HepG2 (cell line): ENCODE results near the gene PKP3. TPM values are rescaled to one million over a fixed set of nuclear protein-coding genes. Genes with fewer than 3 reads are reported as not detected.

Experiments used
- ATAC-seq: fragments of 200-7000 bp; cut with Tn5 transposase; 3 replicates; pipeline ENCODE4 v1.9.1; 2020; ENCODE audit warnings: mild to moderate bottlenecking, moderate library complexity
- BruUV-seq: library from RNA; stranded (reverse); fragments of 400-500 nt; replicated peaks from 2 replicates; lab custom pipeline; 2021; lab: Mats Ljungman, UMichigan
- CTCF ChIA-PET: fragments of 300-600 bp; formaldehyde crosslinking; extraction: SDS; loops from one replicate; lab custom pipeline; 2021; ENCODE audit warnings: low total read pairs, inconsistent platforms, low intra/inter-chr PET ratio; lab: Yijun Ruan, JAX
- POLR2A ChIA-PET: fragments of 350-600 bp; sonication (Branson Sonifier 250); formaldehyde crosslinking; loops from one replicate; lab custom pipeline; 2020; ENCODE audit warnings: antibody characterized with exemption, inconsistent platforms; lab: Yijun Ruan, JAX
- DNase-seq: peaks from one replicate; pipeline ENCODE4 v3.0.0-alpha.2; 2015; ENCODE audit warnings: low spot score
- FAIRE-seq: peaks from 3 replicates; lab custom pipeline; 2011; peaks lifted over from hg19 to GRCh38; lab: Jason Lieb, UNC
- H2AFZ ChIP-seq: one replicate; pipeline ENCODE4 v1.6.1; 2011; ENCODE audit warnings: low read length, inconsistent platforms
- H3K27ac ChIP-seq: fragments of 300-600 bp; 3 replicates; pipeline ENCODE4 v1.8.0; 2011; ENCODE audit warnings: mixed run types, mild to moderate bottlenecking, mixed read lengths, low read length, inconsistent platforms; ENCODE audit not compliant: insufficient read depth; ENCODE audit errors: extremely low read length
- H3K27me3 ChIP-seq, 2 experiments: fragments of 200-600 bp in 1 of 2; 2 replicates in 1 of 2; 3 replicates in 1 of 2; pipeline versions ENCODE4 v1.6.0 to v1.8.0; 2011; ENCODE audit warnings: low read length in 2 of 2, mild to moderate bottlenecking in 2 of 2, moderate library complexity in 2 of 2, inconsistent platforms in 1 of 2; ENCODE audit not compliant: insufficient read depth in 2 of 2, control insufficient read depth in 1 of 2
- H3K36me3 ChIP-seq, 2 experiments: fragments of 200-600 bp in 1 of 2; replicated peaks in 1 of 2; 2 replicates in 1 of 2; 3 replicates in 1 of 2; pipeline versions ENCODE4 v1.5.1 to v1.8.0; 2011; ENCODE audit warnings: low read length in 2 of 2, inconsistent platforms in 1 of 2; ENCODE audit not compliant: insufficient read depth in 2 of 2, control insufficient read depth in 1 of 2
- H3K4me1 ChIP-seq: 2 replicates; pipeline ENCODE4 v1.5.1; 2012; ENCODE audit warnings: low read length, inconsistent platforms; ENCODE audit not compliant: insufficient read depth
- H3K4me2 ChIP-seq: 2 replicates; pipeline ENCODE4 v1.6.0; 2011; ENCODE audit warnings: low read depth, low read length, inconsistent platforms
- H3K4me3 ChIP-seq, 3 experiments: fragments of 200-600 bp in 1 of 3; sonication (generic), shearing (Covaris generic) in 1 of 3; replicated peaks in 1 of 3; 2 replicates each; pipeline ENCODE4 v1.5.1; 2011 to 2016; ENCODE audit warnings: low read length in 3 of 3, inconsistent platforms in 2 of 3, low read depth in 2 of 3, mild to moderate bottlenecking in 2 of 3, control low read depth in 1 of 3, mixed read lengths in 1 of 3; ENCODE audit not compliant: insufficient read depth in 1 of 3
- H3K79me2 ChIP-seq: one replicate; pipeline ENCODE4 v1.6.1; 2011; ENCODE audit warnings: low read length, inconsistent platforms; ENCODE audit not compliant: insufficient read depth
- H3K9ac ChIP-seq: 2 replicates; pipeline ENCODE4 v1.6.0; 2011; ENCODE audit warnings: mild to moderate bottlenecking, low read depth, low read length, inconsistent platforms; ENCODE audit not compliant: insufficient read depth
- H3K9me3 ChIP-seq: 2 replicates; pipeline ENCODE4 v1.5.1; 2012; ENCODE audit warnings: mild to moderate bottlenecking, low read length
- H4K20me1 ChIP-seq: 2 replicates; pipeline ENCODE4 v1.6.0; 2011; ENCODE audit warnings: inconsistent platforms, mild to moderate bottlenecking, low read length, moderate library complexity; ENCODE audit not compliant: insufficient read depth
- MTF2 ChIP-seq: sonication (generic); formaldehyde crosslinking; IDR thresholded peaks from 2 replicates; pipeline ENCODE4 v1.5.0; 2020; ENCODE audit warnings: missing genetic modification reagents, borderline replicate concordance
- RBFOX2 ChIP-seq: fragments of 200-400 bp; formaldehyde crosslinking; IDR thresholded peaks from 2 replicates; pipeline ENCODE4 v1.6.1; 2017; ENCODE audit warnings: low read depth, mild to moderate bottlenecking, low read length
- ZNF253 ChIP-seq: sonication (generic); formaldehyde crosslinking; IDR thresholded peaks from 2 replicates; pipeline ENCODE4 v1.8.0; 2022; ENCODE audit warnings: mild to moderate bottlenecking, missing genetic modification reagents, borderline replicate concordance
- ZNF556 ChIP-seq: sonication (generic); formaldehyde crosslinking; IDR thresholded peaks from 2 replicates; pipeline ENCODE4 v1.4.0; 2020; ENCODE audit warnings: mild to moderate bottlenecking, missing genetic modification reagents, borderline replicate concordance
- WGBS: methylation state at CpG from one replicate; pipeline ENCODE4 v1.1.6; 2017; ENCODE audit warnings: low lambda C conversion rate; 5-methylcytosine and 5-hydroxymethylcytosine counted together
- in situ Hi-C: cut with HindIII; loops from 2 replicates; pipeline ENCODE4 v1.10.0; 2017; ENCODE audit warnings: low pct_unique_long_range_greater_than_20kb; ENCODE audit not compliant: extremely low pct_ligation_motif_present
- intact Hi-C: fragments of 100-400 bp; cut with micrococcal nuclease; formaldehyde crosslinking; loops from one replicate; pipeline ENCODE4 v1.10.0; 2022; ENCODE audit not compliant: unreplicated experiment
- polyA plus RNA-seq, 8 experiments: library from polyadenylated mRNA; depleted of rRNA in 3 of 8; stranded (reverse) in 7 of 8; unstranded in 1 of 8; fragments of >200 nt; fragmentation: Illumina TruSeq in 4 of 8; extraction: Trizol in 4 of 8; gene quantifications; 2 replicates each; pipeline versions ENCODE4 v1.2.1 to v1.2.3, GENCODE V29; 2011 to 2016; ENCODE audit warnings: low read depth in 4 of 8, missing spikeins in 1 of 8, mixed read lengths in 1 of 8; ENCODE audit not compliant: insufficient read depth in 1 of 8
- total RNA-seq, 5 experiments: library from RNA; depleted of rRNA; stranded (reverse); fragments of >200 nt; fragmentation: Illumina TruSeq; extraction: Trizol; gene quantifications; 2 replicates each; pipeline ENCODE4 v1.2.3, GENCODE V29; 2016; ENCODE audit warnings: low read depth in 1 of 5
- TF ChIP-seq, protein P1 (sequence below): sonication (generic); formaldehyde crosslinking; IDR thresholded peaks from 2 replicates; pipeline ENCODE4 v1.4.0; 2020; ENCODE audit warnings: mild to moderate bottlenecking, missing genetic modification reagents

PKP3 gene
- total and polyA plus RNA-seq, 2 of the 13 experiments (the other 11 are each of a cell fraction or from before 2014, with no cell fraction given), result 18.0 to 28.7 TPM

- 99% methylated on average over 46 of the region's 70 CpGs for WGBS
- H3K79me2 ChIP-seq, result no peaks in the 10 kb centered on the region
- H3K9me3 ChIP-seq, result no peaks in the 10 kb centered on the region
- intact Hi-C loops, result no loop called here
- H3K9ac ChIP-seq, result no peak overlapping the region
- POLR2A ChIA-PET, result no interaction called here
- peaks cover 34% of the 10 kb centered on the region for H3K4me1 ChIP-seq
- TF ChIP-seq ZNF556 (CRISPR knock-in tag) (no peak), MTF2 (CRISPR knock-in tag) (no peak), RBFOX2 (peak; percentile 17; the same call in 1 of the 2 replicates), ZNF253 (CRISPR knock-in tag) (no peak)
- TF ChIP-seq, protein P1, sequence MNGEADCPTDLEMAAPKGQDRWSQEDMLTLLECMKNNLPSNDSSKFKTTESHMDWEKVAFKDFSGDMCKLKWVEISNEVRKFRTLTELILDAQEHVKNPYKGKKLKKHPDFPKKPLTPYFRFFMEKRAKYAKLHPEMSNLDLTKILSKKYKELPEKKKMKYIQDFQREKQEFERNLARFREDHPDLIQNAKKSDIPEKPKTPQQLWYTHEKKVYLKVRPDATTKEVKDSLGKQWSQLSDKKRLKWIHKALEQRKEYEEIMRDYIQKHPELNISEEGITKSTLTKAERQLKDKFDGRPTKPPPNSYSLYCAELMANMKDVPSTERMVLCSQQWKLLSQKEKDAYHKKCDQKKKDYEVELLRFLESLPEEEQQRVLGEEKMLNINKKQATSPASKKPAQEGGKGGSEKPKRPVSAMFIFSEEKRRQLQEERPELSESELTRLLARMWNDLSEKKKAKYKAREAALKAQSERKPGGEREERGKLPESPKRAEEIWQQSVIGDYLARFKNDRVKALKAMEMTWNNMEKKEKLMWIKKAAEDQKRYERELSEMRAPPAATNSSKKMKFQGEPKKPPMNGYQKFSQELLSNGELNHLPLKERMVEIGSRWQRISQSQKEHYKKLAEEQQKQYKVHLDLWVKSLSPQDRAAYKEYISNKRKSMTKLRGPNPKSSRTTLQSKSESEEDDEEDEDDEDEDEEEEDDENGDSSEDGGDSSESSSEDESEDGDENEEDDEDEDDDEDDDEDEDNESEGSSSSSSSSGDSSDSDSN, result no peak
- TF ChIP-seq, all 625 proteins: peak for 1
- Histone ChIP-seq H3K27ac (no peak overlapping the region), H4K20me1 (no peaks in the 10 kb centered on the region), H3K4me2 (no peak overlapping the region), H3K4me3 (no peak overlapping the region), H3K36me3 (peaks cover 0 to 11% of the 10 kb centered on the region in 2 experiments; a peak in 3 of 5 replicates), H3K27me3 (no peaks in the 10 kb centered on the region), H2AFZ (no peak overlapping the region)
- FAIRE-seq (no peak), ATAC-seq (no peak), DNase-seq (no peak)
- no TSS peak for BruUV-seq
- CTCF ChIA-PET, result no interaction called here
- in situ Hi-C loops, result no loop called here
These were observed 17.4 kb upstream of the PKP3 start for GRCh38 chr11:376531-377173.
